Measurements from ENCODE around the gene SPOP. TPM values are rescaled to one million over a fixed set of nuclear protein-coding genes. Genes with fewer than 3 reads are reported as not detected.

The SPOP gene
- total and polyA plus RNA-seq, 9 of the 15 experiments (the other 6 are each of a cell fraction or from before 2014, with no cell fraction given), result 34.2 to 65.9 (median 39.7) TPM

GRCh38 chr17:49677933-49678847, at the start of gene SPOP (continued):
- TF ChIP-seq MGA (IDR thresholded peaks at IDR 0.05), result peak; percentile 100
- TF ChIP-seq USF1 (CRISPR knock-in tag; IDR thresholded peaks at IDR 0.05), result peak; percentile 9; the same call in 1 of the 2 replicates
- TF ChIP-seq ZNF639 (CRISPR knock-in tag; conservative IDR thresholded peaks at IDR 0.05 in 1 of 2, IDR thresholded peaks at IDR 0.05 in 1 of 2), result peak in 1 of 2 experiments; percentile 42; a peak in 2 of 4 replicates
- TF ChIP-seq RB1 (IDR thresholded peaks at IDR 0.05; ENCODE audit: low read depth), result peak; percentile 85; the same call in 1 of the 2 replicates
- no peak for TF ChIP-seq RBM22 (IDR thresholded peaks at IDR 0.05; ENCODE audit: low read depth, low read length, poor library complexity, severe bottlenecking)
- TF ChIP-seq CTBP1 (IDR thresholded peaks at IDR 0.05; ENCODE audit: borderline replicate concordance), result peak; percentile 40; the same call in 1 of the 2 replicates
- TF ChIP-seq PRDM10 (IDR thresholded peaks at IDR 0.05; ENCODE audit: partially characterized antibody), result peak; percentile 42
